Measurements from ENCODE around the gene BCL7C.

BCL7C gene

DNA sequence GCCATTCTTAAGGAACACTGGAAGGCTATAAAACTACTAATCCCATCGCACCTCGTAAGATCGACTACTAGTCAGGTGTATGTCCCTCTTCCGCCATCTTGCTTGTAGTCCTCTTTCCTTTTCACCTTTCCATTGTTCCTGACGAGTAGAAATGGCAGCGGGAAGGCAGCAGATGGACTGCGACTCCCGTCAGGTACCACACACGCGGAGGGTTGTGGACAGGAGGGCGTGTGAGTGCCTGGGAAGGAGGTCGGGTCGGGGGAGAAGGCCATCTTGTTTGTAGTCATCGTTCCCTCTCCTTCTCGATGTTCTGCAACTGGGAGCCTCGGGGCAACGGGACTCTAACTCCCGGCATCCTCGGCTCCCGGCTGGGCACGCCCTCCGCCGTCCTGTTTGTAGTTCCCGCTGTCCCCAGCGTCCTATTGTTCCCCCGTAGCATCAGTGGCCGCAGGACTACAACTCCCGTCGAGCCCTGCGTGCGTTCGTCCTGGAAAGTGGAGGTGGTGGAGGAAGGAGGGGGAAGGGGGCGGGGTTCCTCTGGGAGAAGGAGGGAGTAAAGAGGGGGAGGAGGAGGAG is 29.2 kb upstream of the BCL7C start:
- peak; percentile 98 for DNase-seq (ENCODE audit: low spot score)

- DNase-seq (ENCODE audit: low spot score) = peak; percentile 97
Measured at GRCh38 chr16:30922420-30922959, 28.6 kb upstream of the BCL7C start.

GRCh38 chr16:30921748-30922419 is 28.0 kb upstream of the BCL7C start:
- DNase-seq (ENCODE audit: low spot score) = peak; percentile 89

GRCh38 chr16:30921459-30921747 is 27.5 kb upstream of the BCL7C start:
- DNase-seq (ENCODE audit: low spot score) = no peak

- DNase-seq (ENCODE audit: low spot score) = no peak
Measured at GRCh38 chr16:30920891-30921290, 27.0 kb upstream of the BCL7C start.

- DNase-seq (ENCODE audit: low spot score) = no peak
Measured at GRCh38 chr16:30918614-30919013, 24.7 kb upstream of the BCL7C start.

DNA sequence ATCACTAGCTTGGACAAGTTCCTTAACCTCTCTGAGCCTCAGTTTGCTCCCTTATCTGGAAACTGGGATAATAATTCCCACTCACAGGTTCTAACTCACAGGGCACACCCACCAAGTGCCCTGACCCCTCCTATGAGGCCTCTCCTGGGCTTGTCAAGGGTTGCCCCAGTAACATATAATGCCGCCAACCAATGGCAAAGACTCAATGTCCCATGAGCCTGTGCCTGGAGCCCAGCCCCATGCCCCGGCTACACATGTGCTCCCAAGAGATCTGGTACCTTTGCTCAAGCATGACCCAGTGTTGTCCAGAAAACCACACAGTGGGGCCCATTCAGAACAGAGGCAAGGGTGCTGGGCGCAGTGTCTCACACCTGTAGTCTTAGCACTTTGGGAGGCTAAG is 21.0 kb upstream of the BCL7C start:
- DNase-seq (ENCODE audit: low spot score) = no peak

DNA sequence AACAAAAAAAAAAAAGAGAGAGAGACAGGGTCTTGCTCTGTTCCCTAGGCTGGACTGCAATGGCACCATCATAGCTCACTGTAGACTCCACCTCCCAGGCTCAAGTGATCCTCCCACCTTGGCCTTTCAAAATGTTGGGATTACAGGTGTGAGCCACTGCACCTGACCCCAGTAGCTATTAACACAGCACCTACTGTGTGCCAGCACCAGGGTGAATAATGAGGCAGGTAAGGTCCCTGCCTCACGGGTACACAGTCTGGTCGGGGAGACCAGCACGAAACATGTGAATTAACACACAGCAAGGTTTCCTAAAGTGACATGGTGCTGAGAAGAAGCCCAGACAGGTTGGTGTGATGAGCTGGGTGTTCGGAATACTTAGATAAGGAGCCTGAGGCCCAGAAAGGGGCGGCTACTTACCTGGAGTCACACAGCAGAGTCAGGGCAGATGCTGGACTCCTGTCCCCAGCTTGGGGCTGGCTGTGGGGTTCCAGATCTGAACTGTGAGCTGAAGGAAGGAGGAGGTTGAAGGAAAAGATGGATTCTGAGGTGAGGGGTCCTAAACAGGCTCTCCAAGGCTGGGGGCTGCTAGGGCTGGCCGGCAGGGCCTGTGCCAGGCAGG is 19.0 kb upstream of the BCL7C start:
- DNase-seq (ENCODE audit: low spot score) = no peak

DNA sequence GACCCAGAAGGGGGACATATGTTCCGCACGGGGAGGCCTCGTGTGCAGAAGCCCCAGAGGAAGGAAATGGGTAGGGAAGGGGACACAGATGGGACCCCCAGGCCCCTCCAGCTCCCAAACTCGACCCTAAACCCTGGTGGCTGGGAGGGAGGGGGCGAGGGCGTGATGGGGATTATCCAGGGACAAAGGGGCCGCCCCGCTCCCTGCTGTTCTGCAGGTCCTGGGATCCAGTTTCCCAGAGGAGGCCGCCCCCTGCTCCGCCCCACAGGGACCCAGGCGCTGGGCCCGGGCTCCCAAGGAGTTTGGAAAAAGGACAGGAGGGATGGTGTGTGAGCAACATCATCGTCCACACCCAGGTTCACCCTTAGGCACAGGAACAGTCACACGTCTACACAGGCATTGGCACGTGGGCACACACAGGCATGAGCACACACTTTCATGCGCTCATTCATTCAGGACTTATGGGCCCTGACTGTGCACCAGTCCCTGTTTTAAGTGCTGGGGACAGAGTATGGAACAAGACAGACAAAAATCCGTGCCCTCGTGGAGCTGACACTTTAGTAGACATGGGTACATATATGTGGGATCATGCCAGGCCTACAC is 16.7 kb upstream of the BCL7C start:
- no peak for DNase-seq (ENCODE audit: low spot score)

GRCh38 chr16:30907064-30907463 is 13.2 kb upstream of the BCL7C start:
- DNase-seq (ENCODE audit: low spot score) = no peak

DNA sequence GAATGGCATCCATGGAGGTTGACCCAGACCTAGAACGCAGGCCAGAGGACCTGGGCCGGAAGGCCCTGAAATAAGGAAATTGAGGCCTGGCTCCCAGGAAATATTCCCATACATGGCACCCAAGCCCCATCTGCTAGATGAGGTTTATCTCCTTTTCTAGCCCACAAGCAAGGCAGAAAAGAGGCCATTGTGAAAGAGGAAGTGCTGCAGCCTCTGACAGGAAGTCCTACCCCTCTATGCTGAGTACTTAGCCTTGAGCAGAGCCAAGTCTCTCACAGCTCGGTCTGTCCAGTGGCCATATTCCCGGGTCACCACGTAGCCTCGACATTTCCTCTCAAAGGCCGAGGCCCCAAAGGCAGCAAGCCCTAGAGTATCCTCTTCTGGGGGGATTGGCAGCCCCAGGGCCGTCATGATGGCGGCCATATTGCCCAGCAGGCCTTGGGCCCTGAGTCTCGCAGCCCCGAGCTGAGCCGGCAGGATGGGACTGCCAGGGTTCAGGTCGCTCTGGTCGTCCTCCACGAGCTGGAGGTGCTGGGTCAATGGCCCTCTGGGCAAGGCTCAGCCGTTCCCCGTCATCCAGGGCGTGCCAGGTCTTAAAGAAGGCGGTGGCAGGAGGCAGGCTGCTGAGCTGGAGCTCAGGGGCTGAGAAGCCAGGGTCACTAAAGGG is 10.4 kb upstream of the BCL7C start:
- DNase-seq (ENCODE audit: low spot score) = no peak

DNA sequence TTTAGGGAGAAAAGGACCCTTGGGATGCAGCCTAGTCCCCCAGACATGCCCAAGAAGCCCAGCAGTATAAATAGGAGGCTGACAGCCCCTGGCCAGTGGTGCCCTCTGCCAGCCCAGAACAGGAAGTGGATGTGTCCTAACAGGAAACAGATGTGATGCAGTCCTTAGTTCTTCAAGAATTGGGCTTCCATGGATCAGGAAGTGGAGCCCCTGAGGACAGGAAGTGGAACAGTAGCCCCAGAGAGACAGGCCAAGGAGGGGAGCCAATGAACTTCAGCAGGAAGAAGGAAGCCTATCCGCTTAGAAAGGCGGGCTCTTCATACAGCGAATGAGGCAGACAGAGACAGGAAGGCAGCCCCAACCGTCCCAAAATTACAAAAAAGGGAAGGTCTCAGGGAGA is 9.7 kb upstream of the BCL7C start:
- DNase-seq (ENCODE audit: low spot score) = peak; percentile 26

GRCh38 chr16:30903002-30903401 is 9.1 kb upstream of the BCL7C start:
- DNase-seq (ENCODE audit: low spot score) = no peak

GRCh38 chr16:30902029-30902972 is 8.4 kb upstream of the BCL7C start:
- DNase-seq (ENCODE audit: low spot score) = peak; percentile 87

DNA sequence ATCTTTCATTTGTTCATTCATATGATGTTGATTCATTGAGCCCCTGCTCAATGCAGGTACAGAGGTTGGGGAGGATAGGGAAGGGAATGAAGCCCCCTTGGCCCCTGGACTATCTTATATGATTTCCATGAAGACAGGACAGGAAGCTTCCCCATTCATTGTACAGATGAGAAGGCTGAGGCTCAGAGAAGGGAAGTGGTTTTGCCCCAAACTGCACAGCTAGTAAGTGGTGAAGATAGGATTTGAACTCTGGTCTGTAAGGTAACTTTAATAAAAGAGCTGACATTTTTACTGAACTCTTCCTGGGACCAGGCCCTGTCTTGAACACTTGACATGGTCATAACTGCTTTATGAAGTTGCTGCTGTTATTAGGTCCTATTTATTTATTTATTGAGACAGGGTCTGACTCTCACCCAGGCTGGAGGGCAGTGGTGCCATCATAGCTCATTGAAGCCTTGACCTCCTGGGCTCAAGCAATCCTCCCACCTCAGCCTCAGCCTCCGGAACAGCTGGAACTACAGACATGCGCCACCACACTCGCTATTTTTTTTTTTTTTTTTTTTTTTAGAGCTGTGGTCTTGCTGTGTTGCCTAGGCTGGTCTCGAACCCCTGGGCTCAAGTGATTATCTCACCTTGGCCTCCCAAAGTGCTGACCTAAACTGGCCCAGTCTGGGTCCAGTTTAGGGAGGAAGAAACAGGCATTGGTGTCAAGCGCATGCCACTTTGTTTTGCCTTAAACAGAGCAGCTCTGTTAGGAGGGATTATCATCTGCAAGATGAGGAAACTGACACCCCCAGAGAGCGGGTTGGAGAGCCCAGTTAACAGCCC is 7.5 kb upstream of the BCL7C start:
- no peak for DNase-seq (ENCODE audit: low spot score)

DNA sequence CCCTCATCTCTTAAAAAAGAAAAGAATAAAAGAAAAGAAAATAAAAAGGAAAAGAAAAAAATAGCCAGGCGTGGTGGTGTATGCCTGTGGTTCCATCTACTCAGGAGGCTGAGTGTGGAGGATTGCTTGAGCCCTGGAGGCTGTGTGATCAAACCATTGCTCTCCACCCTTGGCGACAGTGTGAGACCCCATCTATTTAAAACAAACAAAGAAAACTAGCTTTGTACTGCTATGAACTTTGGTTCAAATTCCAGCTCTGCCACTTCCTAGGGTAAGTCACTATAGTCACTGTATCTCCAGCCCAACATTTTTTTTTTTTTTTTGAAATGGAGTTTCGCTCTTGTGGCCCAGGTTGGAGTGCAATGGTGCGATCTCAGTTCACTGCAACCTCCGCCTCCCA is 6.7 kb upstream of the BCL7C start:
- no peak for DNase-seq (ENCODE audit: low spot score)

DNA sequence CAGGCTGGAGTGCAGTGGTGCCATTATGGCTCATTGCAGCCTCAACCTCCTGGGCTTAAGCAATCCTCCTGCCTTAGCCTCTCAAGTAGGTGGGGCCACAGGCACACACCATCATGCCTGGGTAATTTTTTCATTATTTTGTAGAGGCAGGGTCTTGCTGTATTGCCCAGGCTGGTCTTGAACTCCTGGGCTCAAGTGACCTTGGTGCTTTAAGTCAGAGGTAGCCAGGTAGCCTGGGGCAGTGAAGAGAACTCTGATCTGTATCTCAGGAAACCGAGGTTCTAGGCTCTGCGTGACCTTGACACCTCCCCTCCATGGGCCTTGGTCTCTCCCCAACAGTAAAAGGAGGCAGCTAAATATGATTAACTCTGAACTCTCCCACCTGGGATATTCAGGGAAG is 5.9 kb upstream of the BCL7C start:
- no peak for DNase-seq (ENCODE audit: low spot score)

GRCh38 chr16:30896889-30897733 is 3.2 kb upstream of the BCL7C start:
- peak; percentile 92 for DNase-seq (ENCODE audit: low spot score)

DNA sequence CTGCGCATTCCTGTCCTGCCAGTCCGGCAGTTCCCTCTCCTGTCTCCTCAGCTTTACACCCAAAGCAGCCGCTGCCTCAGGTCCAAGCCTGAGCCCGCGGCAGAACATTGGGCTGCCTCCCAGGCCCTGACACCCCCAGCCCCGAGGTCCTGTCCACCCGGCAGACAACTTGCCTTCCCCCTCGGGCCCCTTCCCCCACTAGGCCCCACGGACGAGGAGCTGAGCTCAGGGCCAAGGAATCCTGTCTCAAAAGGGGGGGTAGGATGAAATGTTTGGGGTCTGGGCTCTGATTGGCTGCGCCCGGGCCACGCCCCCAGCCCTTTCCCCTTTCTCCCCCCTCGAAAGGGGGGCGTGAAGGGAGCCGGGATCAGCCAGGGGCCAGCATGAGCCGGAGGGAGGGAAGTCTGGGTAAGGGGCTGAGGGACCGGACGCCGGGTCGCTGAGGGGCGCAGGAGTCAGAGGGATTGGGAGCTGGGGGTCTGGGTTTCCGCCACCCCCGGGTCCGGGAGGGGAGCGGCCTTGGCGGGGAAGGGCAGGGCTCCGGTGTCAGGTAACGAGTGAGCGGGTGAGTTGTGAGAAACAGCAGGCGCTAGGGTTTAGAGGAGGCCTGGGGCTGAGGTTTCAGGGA is 2.5 kb upstream of the BCL7C start, which contains the start of gene CTF1:
CTF1 (plus strand) TSS at position 354 of the 628 bp plus-strand sequence; CDS start at position 384, 30 bp downstream.
- DNase-seq (ENCODE audit: low spot score) = peak; percentile 90
